Left lung (tissue), 10 donors: Measurements from ENCODE around the gene CACNA2D3. TPM values are rescaled to one million over a fixed set of nuclear protein-coding genes. Genes with fewer than 3 reads are reported as not detected.

ENCODE experiments used
- ATAC-seq: fragments of 200-7000 bp; cut with Tn5 transposase; one replicate; pipeline ENCODE4 v1.9.1; 2020; ENCODE audit warnings: moderate library complexity
- DNase-seq, 4 donors: peaks; one replicate each; pipeline ENCODE4 v3.0.0-alpha.2; 2013 to 2020
- H3K27ac ChIP-seq, 2 donors: fragments of 200-600 bp; sonication (generic) in 1 of 2; one replicate each; pipeline versions ENCODE4 v1.5.0 to v1.8.0; 2020 to 2021
- H3K27me3 ChIP-seq, 2 donors: fragments of 200-600 bp; sonication (generic) in 1 of 2; one replicate each; pipeline versions ENCODE4 v1.5.0 to v1.8.0; 2020 to 2021
- H3K36me3 ChIP-seq, 2 donors: fragments of 200-600 bp; sonication (generic) in 1 of 2; one replicate each; pipeline versions ENCODE4 v1.5.0 to v1.8.0; 2020 to 2021
- H3K4me1 ChIP-seq, 2 donors: fragments of 200-600 bp; one replicate each; pipeline ENCODE4 v1.8.0; 2021
- H3K4me3 ChIP-seq, 2 donors: fragments of 200-600 bp; sonication (generic) in 1 of 2; one replicate each; pipeline versions ENCODE4 v1.5.0 to v1.8.0; 2020 to 2021; ENCODE audit warnings: mild to moderate bottlenecking in 1 of 2
- H3K9me3 ChIP-seq, 2 donors: fragments of 200-600 bp; sonication (generic) in 1 of 2; one replicate each; pipeline versions ENCODE4 v1.5.0 to v1.8.0; 2020 to 2021
- intact Hi-C, 2 donors: fragments of 100-400 bp; cut with DNase I; formaldehyde crosslinking; loops; one replicate each; pipeline versions ENCODE4 v1.11.2 to v1.14.2; 2022
- polyA plus RNA-seq, 6 donors: library from polyadenylated mRNA; unstranded; fragments of 120-200 nt; gene quantifications; one replicate each; pipeline ENCODE4 v1.2.1, GENCODE V29; 2013; ENCODE audit not compliant: insufficient read length in 6 of 6
- total RNA-seq, 2 donors: library from RNA; stranded (reverse); fragmentation: NEBNext Ultra II Directional; extraction: Animal tissue kit (Norgen Biotek cat#: 25700); gene quantifications; one replicate each; pipeline ENCODE4 v1.2.1, GENCODE V29; 2021
- TF ChIP-seq, protein P1 (sequence below), 2 donors: fragments of 200-600 bp; sonication (generic) in 1 of 2; IDR thresholded peaks; one replicate each; pipeline versions ENCODE4 v1.5.0 to v1.8.0; 2021; ENCODE audit warnings: antibody characterized with exemption in 2 of 2
- donor health status: DM: no; HTN: yes; CAD: no.
- donor health status: DM: no; HTN: no; CAD: no.

Gene CACNA2D3
- total and polyA plus RNA-seq, 8 donors: 1.1 to 2.7 (median 1.5) TPM

- TF ChIP-seq, protein P1, sequence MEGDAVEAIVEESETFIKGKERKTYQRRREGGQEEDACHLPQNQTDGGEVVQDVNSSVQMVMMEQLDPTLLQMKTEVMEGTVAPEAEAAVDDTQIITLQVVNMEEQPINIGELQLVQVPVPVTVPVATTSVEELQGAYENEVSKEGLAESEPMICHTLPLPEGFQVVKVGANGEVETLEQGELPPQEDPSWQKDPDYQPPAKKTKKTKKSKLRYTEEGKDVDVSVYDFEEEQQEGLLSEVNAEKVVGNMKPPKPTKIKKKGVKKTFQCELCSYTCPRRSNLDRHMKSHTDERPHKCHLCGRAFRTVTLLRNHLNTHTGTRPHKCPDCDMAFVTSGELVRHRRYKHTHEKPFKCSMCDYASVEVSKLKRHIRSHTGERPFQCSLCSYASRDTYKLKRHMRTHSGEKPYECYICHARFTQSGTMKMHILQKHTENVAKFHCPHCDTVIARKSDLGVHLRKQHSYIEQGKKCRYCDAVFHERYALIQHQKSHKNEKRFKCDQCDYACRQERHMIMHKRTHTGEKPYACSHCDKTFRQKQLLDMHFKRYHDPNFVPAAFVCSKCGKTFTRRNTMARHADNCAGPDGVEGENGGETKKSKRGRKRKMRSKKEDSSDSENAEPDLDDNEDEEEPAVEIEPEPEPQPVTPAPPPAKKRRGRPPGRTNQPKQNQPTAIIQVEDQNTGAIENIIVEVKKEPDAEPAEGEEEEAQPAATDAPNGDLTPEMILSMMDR (IDR thresholded peaks at IDR 0.05): no peak
- ATAC-seq (no peak), DNase-seq (no peak)
Measured at GRCh38 chr3:54764911-54765310, 642.6 kb downstream of the CACNA2D3 start.

GRCh38 chr3:54771050-54771449, 648.7 kb downstream of the CACNA2D3 start:
- Histone ChIP-seq H3K36me3 (no peaks in the 10 kb centered on the region), H3K27me3 (no peaks in the 10 kb centered on the region), H3K4me1 (no peaks in the 10 kb centered on the region), H3K9me3 (no peaks in the 10 kb centered on the region), H3K4me3 (no peak overlapping the region), H3K27ac (no peak overlapping the region)
- DNase-seq (no peak), ATAC-seq (no peak)
- intact Hi-C loops: no loop called here
- TF ChIP-seq, protein P1 (IDR thresholded peaks at IDR 0.05): no peak

More at GRCh38 chr3:54764911-54765310, 642.6 kb downstream of the CACNA2D3 start:
- H3K36me3 ChIP-seq: no peaks in the 10 kb centered on the region
- no peaks in the 10 kb centered on the region for H3K27me3 ChIP-seq
- intact Hi-C loops: no loop called here
- H3K4me3 ChIP-seq: no peak overlapping the region
- H3K4me1 ChIP-seq: no peaks in the 10 kb centered on the region
- no peaks in the 10 kb centered on the region for H3K9me3 ChIP-seq
- H3K27ac ChIP-seq: no peak overlapping the region

- H3K4me1 ChIP-seq: no peaks in the 10 kb centered on the region
- no peaks in the 10 kb centered on the region for H3K9me3 ChIP-seq
- H3K27ac ChIP-seq: no peak overlapping the region
- ATAC-seq: no peak
- TF ChIP-seq, protein P1 (IDR thresholded peaks at IDR 0.05): no peak
- no peaks in the 10 kb centered on the region for H3K27me3 ChIP-seq
- H3K4me3 ChIP-seq: no peak overlapping the region
- no peaks in the 10 kb centered on the region for H3K36me3 ChIP-seq
- intact Hi-C loops: no loop called here
- no peak for DNase-seq
Measured at GRCh38 chr3:54772051-54772450, 649.7 kb downstream of the CACNA2D3 start.

- TF ChIP-seq, protein P1 (IDR thresholded peaks at IDR 0.05): no peak
- no peak overlapping the region for H3K4me3 ChIP-seq
- H3K27ac ChIP-seq: no peak overlapping the region
- ATAC-seq (no peak), DNase-seq (no peak)
- no peaks in the 10 kb centered on the region for H3K4me1 ChIP-seq
- H3K27me3 ChIP-seq: no peaks in the 10 kb centered on the region
- no peaks in the 10 kb centered on the region for H3K9me3 ChIP-seq
- intact Hi-C loops: no loop called here
- no peaks in the 10 kb centered on the region for H3K36me3 ChIP-seq
Measured at GRCh38 chr3:54772746-54773145, 650.4 kb downstream of the CACNA2D3 start.

DNA sequence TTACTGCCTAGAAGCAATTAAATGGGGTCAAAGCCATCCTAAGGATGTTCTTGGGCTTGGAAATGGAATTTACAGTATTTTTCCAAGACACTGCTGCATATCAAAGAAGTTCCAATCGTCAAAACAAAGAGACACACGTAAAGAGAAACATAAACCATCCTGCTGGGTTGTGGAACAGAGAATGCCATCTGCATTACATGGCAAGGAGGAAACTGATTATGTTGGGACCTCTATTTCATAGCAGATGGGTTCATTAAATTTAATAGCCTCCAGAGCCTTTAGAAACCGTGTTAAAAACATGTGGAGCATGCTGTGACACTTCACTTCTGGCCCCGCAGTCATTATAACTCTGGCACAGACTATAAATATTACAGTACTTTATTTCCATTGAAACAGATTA, 650.9 kb downstream of the CACNA2D3 start:
- Histone ChIP-seq H3K36me3 (no peaks in the 10 kb centered on the region), H3K27me3 (no peaks in the 10 kb centered on the region), H3K27ac (no peak overlapping the region), H3K4me3 (no peak overlapping the region), H3K9me3 (no peaks in the 10 kb centered on the region), H3K4me1 (no peaks in the 10 kb centered on the region)
- ATAC-seq (no peak), DNase-seq (no peak)
- TF ChIP-seq, protein P1 (IDR thresholded peaks at IDR 0.05): no peak
- intact Hi-C loops: no loop called here
